HL-60 (cell line): ENCODE data around the gene IL1A.

Experiments used
- CTCF ChIP-seq: IDR thresholded peaks from one replicate; pipeline ENCODE4 v1.5.1; 2011; ENCODE audit warnings: low read length, control low read depth, inconsistent platforms; ENCODE audit not compliant: insufficient read depth
- GABPA ChIP-seq: IDR thresholded peaks from 2 replicates; pipeline ENCODE4 v1.6.1; 2012; ENCODE audit warnings: low read depth
- POLR2AphosphoS5 ChIP-seq: IDR thresholded peaks from 2 replicates; pipeline ENCODE4 v1.6.1; 2012; ENCODE audit warnings: low read depth
- REST ChIP-seq: IDR thresholded peaks from 2 replicates; pipeline ENCODE4 v1.6.1; 2012; ENCODE audit warnings: low read depth; ENCODE audit not compliant: insufficient replicate concordance

- TF ChIP-seq CTCF (no peak), GABPA (no peak), POLR2AphosphoS5 (no peak), REST (no peak)
Measured at GRCh38 chr2:112794841-112795240, 10.5 kb upstream of the IL1A start.
